HCT116 (cell line): ENCODE data around the gene PLXNC1. TPM values are rescaled to one million over a fixed set of nuclear protein-coding genes. Genes with fewer than 3 reads are reported as not detected.

Source experiments
- ATAC-seq: fragments of 200-7000 bp; cut with Tn5 transposase; 2 replicates; pipeline ENCODE4 v1.9.1; 2020; ENCODE audit warnings: mild to moderate bottlenecking, moderate library complexity
- BruUV-seq: library from RNA; stranded (reverse); fragments of 400-500 nt; replicated peaks from 2 replicates; lab custom pipeline; 2021; lab: Mats Ljungman, UMichigan
- CTCF ChIA-PET: fragments of 300-600 bp; sonication (Branson Sonifier 250); formaldehyde crosslinking; loops from one replicate; lab custom pipeline; 2021; ENCODE audit warnings: antibody characterized with exemption; lab: Charles Lee
- POLR2A ChIA-PET: fragments of 300-600, 350-600 bp; sonication (Branson Sonifier 250); formaldehyde crosslinking; loops from one replicate; lab custom pipeline; 2021; ENCODE audit warnings: antibody characterized with exemption; lab: Charles Lee
- RAD21 ChIA-PET, 2 experiments: fragments of 300-600 bp; sonication (Branson Sonifier 250); formaldehyde crosslinking; loops; one replicate each; lab custom pipeline; 2023; ENCODE audit warnings: low total read pairs in 2 of 2; ENCODE audit not compliant: uncharacterized antibody in 2 of 2, unreplicated experiment in 2 of 2, low non-redundant PET in 1 of 2; lab: Charles Lee
- DNase-seq: peaks from one replicate; pipeline ENCODE4 v3.0.0-alpha.2; 2010; ENCODE audit warnings: low read depth, low spot score
- H2AFZ ChIP-seq: fragments of 200-600 bp; shearing (Covaris generic), sonication (generic); 2 replicates; pipeline ENCODE4 v1.6.1; 2017; ENCODE audit warnings: low read depth, mixed run types, mixed read lengths, antibody characterized with exemption, low read length; ENCODE audit not compliant: poor library complexity, severe bottlenecking
- H3K27ac ChIP-seq: 2 replicates; pipeline ENCODE4 v1.5.1; 2012; ENCODE audit warnings: low read depth, low read length
- H3K27me3 ChIP-seq: fragments of 200-600 bp; sonication (generic); 2 replicates; pipeline ENCODE4 v1.6.1; 2016; ENCODE audit warnings: mixed run types, low read length, mixed read lengths; ENCODE audit not compliant: insufficient read depth
- H3K36me3 ChIP-seq, 2 experiments: fragments of 200-500 bp in 1 of 2; fragments of 200-600 bp in 1 of 2; sonication (Bioruptor generic) in 1 of 2; sonication (generic) in 1 of 2; 2 replicates each; pipeline versions ENCODE4 v1.5.1 to v1.6.1; 2014 to 2016; ENCODE audit warnings: low read length in 2 of 2, inconsistent platforms in 1 of 2, mixed read lengths in 1 of 2, mixed run types in 1 of 2; ENCODE audit not compliant: insufficient read depth in 2 of 2, control insufficient read depth in 1 of 2
- H3K4me1 ChIP-seq, 2 experiments: fragments of 200-600 bp in 1 of 2; sonication (generic) in 1 of 2; 2 replicates each; pipeline versions ENCODE4 v1.5.1 to v1.6.1; 2012 to 2017; ENCODE audit warnings: low read length in 2 of 2, inconsistent platforms in 1 of 2, mild to moderate bottlenecking in 1 of 2, mixed read lengths in 1 of 2, mixed run types in 1 of 2, moderate library complexity in 1 of 2; ENCODE audit not compliant: insufficient read depth in 2 of 2, control insufficient read depth in 1 of 2
- H3K4me2 ChIP-seq: fragments of 200-600 bp; sonication (generic); 2 replicates; pipeline ENCODE4 v1.6.1; 2017; ENCODE audit warnings: mixed run types, low read length, mixed read lengths
- H3K4me3 ChIP-seq, 2 experiments: fragments of 200-600 bp in 1 of 2; sonication (generic) in 1 of 2; replicated peaks in 1 of 2; 2 replicates each; pipeline ENCODE4 v1.5.1; 2011 to 2016; ENCODE audit warnings: low read length in 2 of 2, control low read depth in 1 of 2, low read depth in 1 of 2, mild to moderate bottlenecking in 1 of 2, mixed read lengths in 1 of 2, mixed run types in 1 of 2
- H3K79me2 ChIP-seq: fragments of 200-600 bp; sonication (generic); 2 replicates; pipeline ENCODE4 v1.6.1; 2017; ENCODE audit warnings: mild to moderate bottlenecking, mixed run types, low read length, moderate library complexity, mixed read lengths; ENCODE audit not compliant: insufficient read depth
- H3K9ac ChIP-seq: fragments of 200-600 bp; sonication (generic); 2 replicates; pipeline ENCODE4 v1.6.1; 2016; ENCODE audit warnings: low read length, mixed read lengths
- H3K9me2 ChIP-seq: fragments of 200-600 bp; sonication (generic), shearing (Covaris generic); 2 replicates; pipeline ENCODE4 v1.6.1; 2017; ENCODE audit warnings: mixed run types, mild to moderate bottlenecking, moderate library complexity; ENCODE audit not compliant: insufficient read depth
- H3K9me3 ChIP-seq, 2 experiments: fragments of 200-500 bp in 1 of 2; fragments of 200-600 bp in 1 of 2; sonication (Bioruptor generic) in 1 of 2; sonication (generic) in 1 of 2; 2 replicates each; pipeline ENCODE4 v1.6.1; 2014 to 2017; ENCODE audit warnings: low read length in 2 of 2, mixed read lengths in 2 of 2, inconsistent platforms in 1 of 2, low read depth in 1 of 2, mild to moderate bottlenecking in 1 of 2, mixed run types in 1 of 2, moderate library complexity in 1 of 2; ENCODE audit not compliant: control insufficient read depth in 1 of 2, insufficient read depth in 1 of 2
- H4K20me1 ChIP-seq: fragments of 200-600 bp; sonication (generic), shearing (Covaris generic); 2 replicates; pipeline ENCODE4 v1.6.1; 2017; ENCODE audit warnings: mixed run types, mild to moderate bottlenecking, moderate library complexity; ENCODE audit not compliant: insufficient read depth
- CBX3 ChIP-seq: IDR thresholded peaks from 2 replicates; pipeline ENCODE4 v1.6.1; 2012; ENCODE audit warnings: low read depth
- EZH2 ChIP-seq: fragments of 200-600 bp; sonication (generic); IDR thresholded peaks from 2 replicates; pipeline ENCODE4 v1.6.1; 2017; ENCODE audit warnings: antibody characterized with exemption, mixed run types
- EZH2phosphoT487 ChIP-seq: fragments of 200-600 bp; IDR thresholded peaks from 2 replicates; pipeline ENCODE4 v1.6.1; 2018; ENCODE audit warnings: antibody characterized with exemption, borderline replicate concordance
- RAD21 ChIP-seq: IDR thresholded peaks from 2 replicates; pipeline ENCODE4 v1.6.1; 2012; ENCODE audit warnings: low read depth, mild to moderate bottlenecking
- SIN3A ChIP-seq: IDR thresholded peaks from 2 replicates; pipeline ENCODE4 v1.6.1; 2012; ENCODE audit warnings: low read depth
- TCF7L2 ChIP-seq: IDR thresholded peaks from 2 replicates; pipeline ENCODE4 v1.7.0; 2011; ENCODE audit warnings: borderline replicate concordance, inconsistent platforms; ENCODE audit not compliant: insufficient read depth, insufficient read length; ENCODE audit errors: extremely low read depth
- YY1 ChIP-seq: IDR thresholded peaks from 2 replicates; pipeline ENCODE4 v1.6.1; 2011; ENCODE audit warnings: low read length, low read depth, moderate library complexity, mild to moderate bottlenecking; ENCODE audit not compliant: insufficient replicate concordance; ENCODE audit errors: extremely low read depth
- intact Hi-C: fragments of 100-400 bp; cut with micrococcal nuclease; formaldehyde crosslinking; loops from 2 replicates; pipeline ENCODE4 v1.10.0; 2022
- total RNA-seq: library from RNA; stranded (reverse); gene quantifications from one replicate; pipeline ENCODE4 v1.2.1, GENCODE V29; 2021; ENCODE audit not compliant: unreplicated experiment
- TF ChIP-seq, protein P1 (sequence below): IDR thresholded peaks from 2 replicates; pipeline ENCODE4 v1.6.1; 2012; ENCODE audit warnings: low read depth
- TF ChIP-seq, protein P2 (sequence below), 3 experiments: fragments of 200-600 bp in 1 of 3; sonication (generic) in 1 of 3; IDR thresholded peaks in 2 of 3; conservative IDR thresholded peaks in 1 of 3; 2 replicates each; pipeline ENCODE4 v1.5.1; 2012 to 2017; ENCODE audit warnings: low read depth in 2 of 3, low read length in 2 of 3, antibody characterized with exemption in 1 of 3, borderline replicate concordance in 1 of 3, control low read depth in 1 of 3, mild to moderate bottlenecking in 1 of 3, mixed read lengths in 1 of 3, mixed run types in 1 of 3, moderate library complexity in 1 of 3; ENCODE audit not compliant: insufficient read depth in 1 of 3
- TF ChIP-seq, protein P3 (sequence below): IDR thresholded peaks from 2 replicates; pipeline ENCODE4 v1.6.1; 2012

Gene PLXNC1
- total RNA-seq, 1 experiment from 2014 or later, result 0.25 TPM

DNA sequence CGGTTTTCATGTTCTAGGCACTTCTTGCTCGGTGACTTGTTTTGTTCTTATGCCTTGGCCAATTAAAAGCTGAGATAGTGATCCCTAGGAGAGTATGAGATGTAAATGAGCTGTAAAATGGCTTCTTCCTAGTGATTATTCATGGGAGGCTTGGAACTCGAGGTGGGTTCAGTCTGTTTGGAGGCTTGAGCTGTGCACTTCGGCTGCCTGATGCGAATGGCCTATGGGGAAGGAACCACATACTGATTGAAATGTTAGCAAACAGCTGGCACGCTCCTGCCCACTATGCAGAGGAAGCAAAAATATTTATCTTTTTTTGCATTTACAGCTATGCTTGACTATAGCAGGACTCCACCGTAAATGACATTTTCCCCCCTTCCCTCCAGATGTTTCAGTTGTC lies 75.5 kb downstream of the PLXNC1 start:
- no peaks in the 10 kb centered on the region for H4K20me1 ChIP-seq
- no peak for ATAC-seq
- no peaks in the 10 kb centered on the region for H3K36me3 ChIP-seq
- H3K4me1 ChIP-seq, result no peaks in the 10 kb centered on the region
- no peaks in the 10 kb centered on the region for H3K9me3 ChIP-seq
- peaks cover 12% of the 10 kb centered on the region for H3K27me3 ChIP-seq
- intact Hi-C loops, result no loop called here
- H3K4me2 ChIP-seq, result no peak overlapping the region
- H3K4me3 ChIP-seq, result no peak overlapping the region
- no peak overlapping the region for H3K9ac ChIP-seq
- TF ChIP-seq CBX3 (no peak), YY1 (no peak), EZH2 (no peak), SIN3A (no peak)
- TF ChIP-seq, all 23 proteins: peak for 0
- BruUV-seq, result no TSS peak
- H3K27ac ChIP-seq, result no peak overlapping the region
- no peak overlapping the region for H2AFZ ChIP-seq
- H3K79me2 ChIP-seq, result no peaks in the 10 kb centered on the region
- ChIA-PET POLR2A (no interaction called here), RAD21 (no interaction called here), CTCF (no interaction called here)
- no peak for DNase-seq
- H3K9me2 ChIP-seq, result no peaks in the 10 kb centered on the region

DNA sequence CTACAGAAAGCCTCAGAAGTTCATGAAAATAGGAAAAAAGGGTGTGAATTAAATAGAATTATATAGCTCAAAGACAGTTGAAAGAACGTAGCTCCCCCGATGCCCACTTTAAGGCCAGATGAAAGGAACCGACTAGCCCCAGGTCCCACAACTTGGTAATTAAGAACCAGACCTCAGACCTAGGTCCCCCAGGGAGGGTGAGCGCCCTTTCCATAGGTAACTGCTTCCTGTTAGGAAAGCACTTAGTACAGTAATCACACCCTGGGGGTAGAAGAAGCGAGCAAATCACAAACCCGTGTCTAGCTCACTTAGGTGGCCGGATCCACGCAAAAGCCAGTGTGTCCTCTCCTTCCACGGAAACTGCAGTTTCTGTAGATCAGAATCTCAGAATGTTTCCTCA lies 77.1 kb downstream of the PLXNC1 start:
- peaks cover 19% of the 10 kb centered on the region for H3K27me3 ChIP-seq
- POLR2A ChIA-PET, result no interaction called here

More for the DNA sequence above, 77.1 kb downstream of the PLXNC1 start:
- Histone ChIP-seq H3K9me3 (no peaks in the 10 kb centered on the region), H3K4me2 (no peak overlapping the region), H3K4me3 (no peak overlapping the region), H3K9me2 (no peaks in the 10 kb centered on the region), H3K9ac (no peak overlapping the region), H3K79me2 (no peaks in the 10 kb centered on the region), H4K20me1 (no peaks in the 10 kb centered on the region), H3K27ac (no peak overlapping the region), H2AFZ (no peak overlapping the region), H3K4me1 (no peaks in the 10 kb centered on the region), H3K36me3 (no peaks in the 10 kb centered on the region)
- no TSS peak for BruUV-seq
- ATAC-seq (no peak), DNase-seq (no peak)
- intact Hi-C loops, result no loop called here
- TF ChIP-seq TCF7L2 (no peak), RAD21 (no peak), EZH2phosphoT487 (no peak), EZH2 (no peak)
- TF ChIP-seq, protein P1, sequence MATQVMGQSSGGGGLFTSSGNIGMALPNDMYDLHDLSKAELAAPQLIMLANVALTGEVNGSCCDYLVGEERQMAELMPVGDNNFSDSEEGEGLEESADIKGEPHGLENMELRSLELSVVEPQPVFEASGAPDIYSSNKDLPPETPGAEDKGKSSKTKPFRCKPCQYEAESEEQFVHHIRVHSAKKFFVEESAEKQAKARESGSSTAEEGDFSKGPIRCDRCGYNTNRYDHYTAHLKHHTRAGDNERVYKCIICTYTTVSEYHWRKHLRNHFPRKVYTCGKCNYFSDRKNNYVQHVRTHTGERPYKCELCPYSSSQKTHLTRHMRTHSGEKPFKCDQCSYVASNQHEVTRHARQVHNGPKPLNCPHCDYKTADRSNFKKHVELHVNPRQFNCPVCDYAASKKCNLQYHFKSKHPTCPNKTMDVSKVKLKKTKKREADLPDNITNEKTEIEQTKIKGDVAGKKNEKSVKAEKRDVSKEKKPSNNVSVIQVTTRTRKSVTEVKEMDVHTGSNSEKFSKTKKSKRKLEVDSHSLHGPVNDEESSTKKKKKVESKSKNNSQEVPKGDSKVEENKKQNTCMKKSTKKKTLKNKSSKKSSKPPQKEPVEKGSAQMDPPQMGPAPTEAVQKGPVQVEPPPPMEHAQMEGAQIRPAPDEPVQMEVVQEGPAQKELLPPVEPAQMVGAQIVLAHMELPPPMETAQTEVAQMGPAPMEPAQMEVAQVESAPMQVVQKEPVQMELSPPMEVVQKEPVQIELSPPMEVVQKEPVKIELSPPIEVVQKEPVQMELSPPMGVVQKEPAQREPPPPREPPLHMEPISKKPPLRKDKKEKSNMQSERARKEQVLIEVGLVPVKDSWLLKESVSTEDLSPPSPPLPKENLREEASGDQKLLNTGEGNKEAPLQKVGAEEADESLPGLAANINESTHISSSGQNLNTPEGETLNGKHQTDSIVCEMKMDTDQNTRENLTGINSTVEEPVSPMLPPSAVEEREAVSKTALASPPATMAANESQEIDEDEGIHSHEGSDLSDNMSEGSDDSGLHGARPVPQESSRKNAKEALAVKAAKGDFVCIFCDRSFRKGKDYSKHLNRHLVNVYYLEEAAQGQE, result no peak
- TF ChIP-seq, protein P2, sequence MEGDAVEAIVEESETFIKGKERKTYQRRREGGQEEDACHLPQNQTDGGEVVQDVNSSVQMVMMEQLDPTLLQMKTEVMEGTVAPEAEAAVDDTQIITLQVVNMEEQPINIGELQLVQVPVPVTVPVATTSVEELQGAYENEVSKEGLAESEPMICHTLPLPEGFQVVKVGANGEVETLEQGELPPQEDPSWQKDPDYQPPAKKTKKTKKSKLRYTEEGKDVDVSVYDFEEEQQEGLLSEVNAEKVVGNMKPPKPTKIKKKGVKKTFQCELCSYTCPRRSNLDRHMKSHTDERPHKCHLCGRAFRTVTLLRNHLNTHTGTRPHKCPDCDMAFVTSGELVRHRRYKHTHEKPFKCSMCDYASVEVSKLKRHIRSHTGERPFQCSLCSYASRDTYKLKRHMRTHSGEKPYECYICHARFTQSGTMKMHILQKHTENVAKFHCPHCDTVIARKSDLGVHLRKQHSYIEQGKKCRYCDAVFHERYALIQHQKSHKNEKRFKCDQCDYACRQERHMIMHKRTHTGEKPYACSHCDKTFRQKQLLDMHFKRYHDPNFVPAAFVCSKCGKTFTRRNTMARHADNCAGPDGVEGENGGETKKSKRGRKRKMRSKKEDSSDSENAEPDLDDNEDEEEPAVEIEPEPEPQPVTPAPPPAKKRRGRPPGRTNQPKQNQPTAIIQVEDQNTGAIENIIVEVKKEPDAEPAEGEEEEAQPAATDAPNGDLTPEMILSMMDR (IDR thresholded peaks at IDR 0.05 in 2 of 3, conservative IDR thresholded peaks at IDR 0.05 in 1 of 3; ENCODE audit: borderline replicate concordance in 1 of 3, insufficient read depth in 1 of 3, low read depth in 2 of 3, low read length in 2 of 3), result no peak
- TF ChIP-seq, protein P3, sequence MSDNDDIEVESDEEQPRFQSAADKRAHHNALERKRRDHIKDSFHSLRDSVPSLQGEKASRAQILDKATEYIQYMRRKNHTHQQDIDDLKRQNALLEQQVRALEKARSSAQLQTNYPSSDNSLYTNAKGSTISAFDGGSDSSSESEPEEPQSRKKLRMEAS, result no peak
- ChIA-PET CTCF (no interaction called here), RAD21 (no interaction called here)
